ENCODE data around the gene AP3D1.
"Not testable (repeated sequence)": the region's sequence is repeated elsewhere in the genome, so short reads cannot be mapped to it uniquely, and the experiment has no call there.

AP3D1 gene

DNA sequence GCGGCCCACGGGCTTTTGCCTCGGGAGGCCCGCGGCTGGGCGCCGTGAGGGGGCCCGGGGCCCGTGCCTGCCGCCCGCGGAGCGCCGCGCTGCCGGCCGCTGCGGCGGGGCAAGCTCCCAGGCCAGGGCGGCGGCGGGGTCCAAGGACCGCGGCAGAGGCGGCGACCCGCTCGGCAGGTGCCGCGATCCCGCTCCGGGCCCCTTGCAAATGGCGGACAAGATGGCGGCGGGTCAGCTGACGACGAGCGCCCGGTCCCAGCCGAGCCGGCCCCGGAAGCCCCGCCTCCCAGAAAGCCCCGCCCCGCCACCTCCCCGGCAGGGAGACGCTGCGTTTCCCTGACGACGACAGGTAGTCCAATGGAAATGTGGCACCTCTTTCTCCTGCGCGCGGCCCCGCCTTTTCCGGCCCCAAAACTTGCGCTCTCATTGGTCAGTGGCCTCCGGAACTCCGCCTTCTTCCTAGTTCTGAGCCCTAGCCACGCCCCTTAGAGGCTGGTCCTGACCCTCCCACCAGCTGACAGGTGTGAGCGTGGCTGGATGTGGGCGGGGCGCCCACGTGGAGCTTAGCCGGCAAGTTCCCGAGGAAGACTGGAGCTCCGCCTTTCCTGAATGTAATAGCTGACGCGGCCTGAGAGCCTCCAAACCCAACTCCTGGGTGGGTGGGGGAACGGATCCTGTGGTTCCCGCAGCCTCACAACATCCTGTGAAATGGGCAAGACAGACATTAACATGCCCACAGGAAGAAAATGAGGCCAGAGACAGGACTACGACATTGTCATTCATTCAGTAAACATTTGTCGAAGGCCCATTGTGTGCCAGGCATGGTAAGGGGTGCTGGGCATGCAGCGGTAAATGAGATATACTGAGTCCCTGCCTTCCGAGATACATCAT is at the start of gene AP3D1:
AP3D1 (minus strand) TSS at position 228 of the 891 bp plus-strand sequence. CDS start 232 bp downstream, outside the sequence.
- peak; percentile 98 to 100 (median 99) for DNase-seq (ENCODE audit: low read depth in 2 of 3, low spot score in 2 of 3)

DNA sequence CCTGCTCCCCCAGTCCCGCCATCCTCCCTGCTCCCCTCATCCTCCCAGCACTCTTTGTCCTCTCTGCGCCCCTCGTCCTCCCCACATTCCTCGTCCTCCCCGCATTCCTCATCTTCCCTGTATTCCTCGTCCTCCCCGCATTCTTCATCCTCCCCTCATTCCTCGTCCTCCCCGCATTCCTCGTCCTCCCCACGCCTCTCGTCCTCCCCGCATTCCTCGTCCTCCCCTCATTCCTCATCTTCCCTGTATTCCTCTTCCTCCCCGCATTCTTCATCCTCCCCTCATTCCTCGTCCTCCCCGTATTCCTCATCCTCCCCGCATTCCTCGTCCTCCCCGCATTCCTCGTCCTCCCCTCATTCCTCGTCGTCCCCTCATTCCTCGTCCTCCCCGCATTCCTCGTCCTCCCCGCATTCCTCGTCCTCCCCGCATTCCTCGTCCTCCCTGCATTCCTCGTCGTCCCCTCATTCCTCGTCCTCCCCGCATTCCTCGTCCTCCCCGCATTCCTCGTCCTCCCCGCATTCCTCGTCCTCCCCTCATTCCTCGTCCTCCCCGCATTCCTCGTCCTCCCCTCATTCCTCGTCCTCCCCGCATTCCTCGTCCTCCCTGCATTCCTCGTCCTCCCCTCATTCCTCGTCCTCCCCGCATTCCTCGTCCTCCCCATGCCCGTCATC is 49.4 kb upstream of the AP3D1 start:
- DNase-seq (ENCODE audit: low read depth in 2 of 3, low spot score in 2 of 3), result not testable (repeated sequence)

DNA sequence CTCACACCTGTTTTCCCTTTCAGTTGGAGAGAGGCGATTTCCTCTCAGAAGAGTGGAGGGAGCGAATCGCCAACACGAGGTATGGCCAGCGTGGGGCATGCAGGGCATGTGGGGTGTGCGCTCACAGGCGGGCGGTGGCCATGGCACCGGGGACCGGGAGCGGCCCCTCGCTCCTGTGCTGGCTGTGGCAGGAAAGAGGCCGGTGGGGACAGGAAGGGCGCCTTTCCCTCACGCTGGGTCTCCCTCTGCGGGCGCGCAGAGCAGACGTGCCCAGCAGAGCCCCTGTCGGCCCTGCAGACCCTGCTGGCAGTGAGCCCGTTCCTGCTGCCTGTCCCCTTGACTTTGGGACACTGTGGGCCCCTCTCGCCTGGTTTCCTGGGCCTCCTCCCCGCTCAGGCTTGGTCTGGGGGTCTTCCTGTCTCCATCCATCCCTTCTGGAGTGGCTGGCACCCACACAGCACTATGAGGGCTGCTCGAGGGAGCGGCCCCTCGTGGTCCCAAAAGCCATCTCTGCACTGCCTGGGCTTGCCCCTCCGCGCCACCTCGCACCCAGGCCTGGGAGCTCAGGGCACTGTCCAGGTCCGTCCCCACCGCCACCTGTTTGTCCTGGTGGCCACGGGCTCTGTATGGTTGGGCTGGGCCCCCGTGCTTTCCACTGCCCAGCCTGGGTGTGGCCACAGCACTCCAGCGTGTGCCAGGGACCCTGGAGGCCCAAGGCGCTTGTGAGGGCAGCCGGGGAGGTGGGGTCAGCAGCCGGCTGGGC is 48.7 kb upstream of the AP3D1 start:
- no peak for DNase-seq (ENCODE audit: low read depth in 2 of 3, low spot score in 2 of 3)

DNA sequence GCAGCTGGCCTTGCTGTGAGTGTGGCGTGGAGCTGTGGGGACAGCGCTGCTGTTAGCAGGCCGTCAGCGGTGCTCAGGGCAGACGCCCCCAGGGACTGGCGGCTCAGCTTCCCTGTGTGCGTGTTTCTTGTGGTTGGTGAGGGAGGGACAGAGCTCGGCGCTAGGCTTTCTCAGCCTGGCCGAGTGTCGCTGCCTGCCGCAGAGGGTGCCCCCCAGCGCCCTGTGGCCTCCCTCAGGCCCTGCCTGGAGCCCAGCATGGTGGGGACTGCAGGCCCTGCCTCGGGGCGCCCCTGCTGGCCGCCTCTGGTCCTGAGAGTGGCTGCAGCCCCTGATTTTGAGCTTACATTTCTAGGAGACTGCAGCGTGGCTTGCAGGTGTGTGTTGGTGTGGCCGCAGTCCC is 47.8 kb upstream of the AP3D1 start:
- DNase-seq (ENCODE audit: low read depth in 2 of 3, low spot score in 2 of 3), result no peak

DNA sequence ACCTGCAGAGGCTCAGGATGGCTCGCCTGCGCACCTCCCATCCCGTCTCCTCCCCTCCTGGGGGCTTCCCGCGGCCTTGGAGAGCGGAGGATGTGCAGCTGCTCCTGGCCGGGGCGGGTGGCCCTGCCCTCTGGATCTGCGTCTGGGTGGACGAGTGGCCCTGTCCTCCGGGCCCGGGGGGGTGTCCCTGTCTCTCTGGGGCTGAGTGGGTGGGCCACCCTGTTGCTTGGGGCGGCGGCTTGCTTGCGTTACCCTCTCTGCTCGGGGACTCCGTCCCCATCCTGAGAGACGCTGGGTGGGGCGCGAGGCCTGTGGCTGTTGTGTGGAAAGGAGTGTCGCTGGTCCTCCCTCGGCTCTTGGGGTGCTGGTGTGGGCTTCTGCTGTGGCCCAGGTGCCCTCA is 47.0 kb upstream of the AP3D1 start:
- DNase-seq (ENCODE audit: low read depth in 2 of 3, low spot score in 2 of 3), result no peak

DNA sequence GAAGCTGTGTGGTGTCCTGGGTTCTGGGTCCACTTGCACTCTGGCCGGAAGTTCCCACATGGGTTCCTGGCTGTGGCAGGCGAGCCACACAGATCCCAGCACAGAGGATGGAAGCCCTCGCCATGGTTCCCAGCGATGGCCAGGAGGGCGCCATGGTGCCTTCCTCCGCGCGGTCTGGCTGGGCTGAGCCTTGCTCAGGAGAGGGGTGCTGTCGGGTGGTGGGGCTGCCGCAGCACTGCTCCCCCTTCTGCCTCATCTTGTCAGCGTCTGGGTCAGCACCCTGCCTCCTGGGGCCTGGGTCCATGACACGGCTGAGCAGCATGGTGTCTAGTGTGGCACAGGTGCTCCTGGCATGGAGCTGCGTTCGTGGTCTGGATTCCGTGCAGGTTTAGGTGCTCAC is 45.9 kb upstream of the AP3D1 start:
- DNase-seq (ENCODE audit: low read depth in 2 of 3, low spot score in 2 of 3), result no peak

DNA sequence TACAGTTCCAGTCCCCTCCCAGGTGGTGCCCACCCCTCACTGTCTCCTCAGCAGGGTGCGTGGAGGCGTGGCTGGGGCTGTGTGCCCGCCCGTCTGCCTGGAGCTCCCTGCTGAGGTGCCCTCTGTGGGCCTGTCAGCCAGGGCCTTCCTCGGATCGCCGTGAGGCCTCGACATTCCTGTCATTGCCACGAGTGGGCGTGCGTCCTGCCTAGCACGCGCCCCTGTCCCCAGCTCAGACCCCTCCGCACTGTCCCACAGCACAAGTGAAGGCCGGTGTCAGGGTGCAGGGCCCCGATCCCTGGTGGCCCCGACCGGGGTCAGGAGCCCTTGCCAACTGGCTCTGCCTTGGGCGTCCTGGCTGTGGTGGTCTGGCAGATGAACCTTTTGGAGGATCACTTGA is 44.5 kb upstream of the AP3D1 start:
- DNase-seq (ENCODE audit: low read depth in 2 of 3, low spot score in 2 of 3), result no peak

DNA sequence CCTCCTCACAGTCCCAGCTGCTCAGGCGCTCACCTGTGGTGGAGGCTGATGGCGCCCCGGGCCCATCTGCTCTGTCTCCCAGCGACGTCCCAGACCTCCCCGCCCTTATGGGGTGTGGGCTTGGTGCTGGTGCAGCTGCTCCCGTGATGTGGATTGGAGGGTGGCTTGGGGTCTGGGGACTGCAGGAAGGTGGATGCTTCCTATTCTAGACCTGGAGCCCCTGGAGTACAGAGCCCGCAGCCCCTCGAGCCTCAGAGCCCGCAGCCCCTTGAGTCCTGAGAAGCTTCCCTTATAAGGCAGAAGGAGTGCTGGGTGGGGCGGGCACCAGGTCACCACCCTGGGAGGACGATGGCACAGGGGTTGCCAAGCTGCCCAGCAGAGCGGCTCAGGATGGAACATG is 44.0 kb upstream of the AP3D1 start:
- no peak for DNase-seq (ENCODE audit: low read depth in 2 of 3, low spot score in 2 of 3)

DNA sequence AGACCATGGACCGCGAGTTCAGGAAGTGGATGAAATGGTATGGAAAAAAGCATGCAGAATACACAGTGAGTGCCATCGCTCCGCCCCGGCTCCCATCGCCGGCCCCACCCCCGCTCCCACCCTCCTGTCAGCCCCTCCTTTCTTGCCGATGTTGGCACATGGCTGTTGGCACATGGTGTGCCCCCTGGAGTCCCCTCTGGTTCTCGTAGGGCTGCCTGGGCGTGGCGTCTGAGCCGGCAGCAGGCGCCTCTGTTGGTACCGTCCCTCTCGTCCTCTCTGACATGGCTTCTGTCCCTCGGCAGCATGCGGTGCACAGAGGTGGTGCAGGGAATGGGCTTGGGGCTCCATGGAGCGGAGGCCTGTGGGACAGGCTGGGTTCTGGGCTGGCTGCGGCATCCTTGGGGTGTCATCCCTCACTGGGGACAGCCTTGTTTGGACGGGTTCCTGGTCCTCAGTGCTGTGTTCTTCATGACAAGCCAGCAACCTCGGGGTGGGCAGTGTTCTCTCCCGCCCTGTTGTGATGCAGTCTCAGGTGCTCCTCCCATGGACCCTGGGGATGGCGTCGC is 43.2 kb upstream of the AP3D1 start:
- DNase-seq (ENCODE audit: low read depth in 2 of 3, low spot score in 2 of 3), result no peak

DNA sequence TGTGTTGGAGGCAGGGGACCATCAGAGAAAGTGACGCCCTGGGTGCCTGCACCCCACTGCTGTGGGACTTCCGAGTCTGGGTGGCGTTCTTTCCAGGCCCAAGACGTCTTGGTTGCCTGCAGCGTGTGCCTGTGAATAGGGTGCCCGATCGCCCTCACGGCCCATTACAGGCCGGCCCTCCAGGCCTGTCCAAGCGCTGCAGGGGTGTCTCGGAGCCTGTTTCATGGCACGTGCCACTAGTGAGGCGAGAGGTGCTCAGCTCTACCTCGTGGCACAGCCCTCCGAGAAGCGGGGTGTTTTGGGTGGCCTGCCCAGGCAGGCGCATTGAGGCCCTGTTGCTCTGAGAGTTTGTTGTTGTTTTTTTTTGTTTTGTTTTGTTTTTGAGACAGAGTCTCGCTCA is 42.4 kb upstream of the AP3D1 start:
- no peak for DNase-seq (ENCODE audit: low read depth in 2 of 3, low spot score in 2 of 3)

DNA sequence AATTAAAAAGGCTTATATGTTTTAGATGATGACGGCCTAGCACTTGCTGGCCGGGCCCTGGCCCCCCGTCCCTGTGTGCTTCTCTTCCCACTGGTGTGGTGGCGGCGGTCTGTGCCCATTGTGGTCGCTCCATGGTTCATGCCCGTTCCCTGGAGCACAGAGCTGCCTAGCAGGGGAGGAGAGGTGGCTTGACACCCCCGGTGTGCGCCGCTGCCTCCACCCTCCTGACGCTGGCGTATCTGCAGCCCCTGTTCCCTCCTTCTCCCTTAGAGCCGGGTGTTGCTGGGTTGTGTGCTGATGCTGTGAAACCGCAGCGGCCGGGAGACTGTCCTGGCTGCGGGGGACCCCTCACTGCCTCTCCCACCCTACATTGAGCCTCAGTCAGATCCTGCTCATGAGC is 41.5 kb upstream of the AP3D1 start:
- no peak for DNase-seq (ENCODE audit: low read depth in 2 of 3, low spot score in 2 of 3)

DNA sequence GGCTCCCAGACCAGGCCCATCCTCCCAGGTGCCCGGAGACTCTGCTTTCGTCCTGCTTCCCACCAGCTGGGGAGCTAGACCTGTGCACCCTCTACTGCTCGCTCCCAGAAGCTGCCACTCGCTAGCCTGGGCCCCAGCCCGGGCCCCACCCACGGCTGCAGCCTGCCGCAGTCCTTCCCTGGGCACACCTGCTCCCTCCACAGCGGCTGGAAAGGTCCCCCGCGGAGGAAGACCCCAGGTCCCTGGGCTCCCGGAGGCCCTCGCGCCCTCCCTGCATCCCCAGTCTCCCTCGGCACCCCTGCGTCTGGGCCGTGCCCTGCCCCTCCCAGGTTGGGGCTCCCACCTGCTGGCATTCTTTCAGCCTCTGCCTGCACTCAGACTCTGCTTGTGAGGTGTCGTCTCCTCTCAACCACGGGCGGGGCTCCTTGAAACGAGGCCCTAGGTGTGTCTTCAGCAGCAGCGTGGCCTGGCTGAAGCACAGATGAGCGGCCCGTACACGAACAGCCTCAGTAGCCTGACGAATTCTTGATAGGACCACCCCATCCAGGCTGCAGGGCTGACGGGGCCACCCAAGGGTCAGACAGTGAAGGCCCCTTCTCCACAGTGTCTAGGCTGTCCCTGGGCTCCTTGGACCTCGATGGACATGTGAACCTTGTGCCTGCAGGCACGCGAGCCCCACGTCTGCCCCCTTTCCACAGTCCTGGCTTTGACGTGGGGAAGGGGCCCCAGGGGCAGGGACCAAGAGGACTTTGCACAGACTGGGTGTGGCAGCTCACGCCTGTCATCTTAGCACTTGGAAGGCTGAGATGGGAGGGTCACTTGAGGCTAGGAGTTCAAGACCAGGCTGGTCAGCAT is 40.3 kb upstream of the AP3D1 start:
- no peak for DNase-seq (ENCODE audit: low read depth in 2 of 3, low spot score in 2 of 3)

DNA sequence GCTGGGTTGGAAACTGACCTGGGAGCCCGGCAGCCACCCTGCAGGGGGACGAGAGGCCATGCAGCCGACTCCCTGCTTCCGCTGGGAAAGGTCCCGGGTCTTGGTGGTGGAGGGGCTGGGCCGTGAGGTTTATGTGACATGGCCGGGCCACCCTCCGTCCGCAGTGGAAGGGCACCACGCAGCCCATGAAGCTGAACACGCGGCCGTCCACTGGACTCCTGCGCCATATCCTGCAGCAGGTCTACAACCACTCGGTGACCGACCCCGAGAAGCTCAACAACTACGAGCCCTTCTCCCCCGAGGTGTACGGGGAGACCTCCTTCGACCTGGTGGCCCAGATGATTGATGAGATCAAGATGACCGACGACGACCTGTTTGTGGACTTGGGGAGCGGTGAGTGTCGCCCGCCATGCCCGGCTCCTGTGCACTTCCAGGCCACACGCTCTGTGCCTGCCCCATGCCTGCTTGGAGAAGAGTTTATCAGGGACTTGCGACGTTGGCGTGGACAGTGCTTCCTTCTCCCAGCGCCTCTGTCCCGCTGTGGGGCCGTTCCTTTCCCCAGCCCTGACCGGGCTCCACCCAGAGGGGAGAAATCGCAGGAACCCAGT is 39.6 kb upstream of the AP3D1 start:
- DNase-seq (ENCODE audit: low read depth in 2 of 3, low spot score in 2 of 3), result no peak

DNA sequence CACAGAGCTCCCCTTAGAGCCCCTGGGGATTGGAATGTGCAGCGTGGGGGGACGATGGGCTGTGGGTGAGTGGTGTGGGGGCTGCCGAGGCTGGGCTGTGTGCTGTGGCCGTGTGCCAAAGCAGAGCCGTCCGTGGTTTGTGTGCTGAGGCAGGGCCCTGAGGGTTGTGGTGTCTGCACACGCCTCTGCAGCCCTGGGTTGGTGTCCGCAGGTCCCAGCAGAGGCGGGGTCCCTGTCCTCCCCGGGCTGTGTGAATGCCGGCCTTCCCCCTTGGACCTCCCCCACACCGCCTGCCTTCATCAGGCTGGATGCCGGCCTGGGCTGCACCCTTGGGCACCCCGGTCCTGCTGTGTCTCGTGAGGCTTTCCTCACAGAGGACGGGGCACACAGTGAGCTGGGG is 38.5 kb upstream of the AP3D1 start:
- DNase-seq (ENCODE audit: low read depth in 2 of 3, low spot score in 2 of 3), result no peak

DNA sequence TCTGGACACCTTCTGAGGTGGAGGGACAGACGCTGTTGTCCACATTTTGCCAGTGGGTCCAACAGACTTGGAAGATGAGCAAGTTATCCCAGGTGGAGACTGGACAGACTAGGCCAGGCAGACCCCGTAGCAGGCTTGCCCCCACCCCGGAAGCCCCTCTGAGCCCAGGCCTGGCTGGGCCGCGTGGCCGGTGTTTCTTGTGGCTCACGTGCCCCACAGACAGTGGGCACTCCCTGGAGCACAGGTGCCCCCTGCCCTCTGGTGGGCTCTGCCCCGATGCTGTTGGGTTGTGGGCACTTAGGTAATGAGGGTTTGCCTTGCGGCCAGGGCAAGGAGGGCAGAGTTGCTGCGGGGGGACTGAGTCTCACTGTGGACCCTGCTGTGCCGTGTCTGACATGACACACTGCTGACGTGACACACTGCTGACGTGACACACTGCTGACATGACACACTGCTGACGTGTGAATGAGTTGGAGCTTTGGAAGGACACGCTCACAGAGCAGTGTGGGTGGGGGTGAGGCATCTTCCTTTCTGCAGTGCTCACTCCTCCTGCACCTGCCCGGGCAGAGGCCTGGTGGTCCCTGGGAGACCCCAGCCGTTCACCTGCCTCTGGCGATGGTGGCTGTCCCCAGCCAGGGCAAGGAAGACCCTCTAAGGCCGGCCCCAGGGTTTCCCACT is 37.5 kb upstream of the AP3D1 start:
- no peak for DNase-seq (ENCODE audit: low read depth in 2 of 3, low spot score in 2 of 3)

DNA sequence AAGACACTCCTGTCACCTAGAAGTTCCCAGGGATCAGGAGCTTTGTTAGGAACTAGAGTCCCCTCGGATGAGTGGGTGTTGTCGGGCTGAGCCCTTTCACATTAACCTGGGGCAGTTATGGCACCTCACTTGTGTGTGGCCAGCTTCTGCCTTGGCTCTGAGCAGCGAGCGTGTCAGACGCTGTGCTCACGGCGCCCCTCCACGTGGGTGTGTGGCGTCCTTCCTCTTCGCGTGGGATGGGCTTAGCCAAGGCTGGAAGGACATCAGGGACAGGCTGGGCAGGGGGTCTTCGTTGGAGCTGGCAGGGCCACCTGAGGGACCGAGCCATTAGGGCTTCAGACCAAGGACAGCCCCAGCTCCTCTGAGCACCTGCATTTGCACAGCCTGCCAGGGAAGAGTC is 35.8 kb upstream of the AP3D1 start:
- DNase-seq (ENCODE audit: low read depth in 2 of 3, low spot score in 2 of 3), result no peak

DNA sequence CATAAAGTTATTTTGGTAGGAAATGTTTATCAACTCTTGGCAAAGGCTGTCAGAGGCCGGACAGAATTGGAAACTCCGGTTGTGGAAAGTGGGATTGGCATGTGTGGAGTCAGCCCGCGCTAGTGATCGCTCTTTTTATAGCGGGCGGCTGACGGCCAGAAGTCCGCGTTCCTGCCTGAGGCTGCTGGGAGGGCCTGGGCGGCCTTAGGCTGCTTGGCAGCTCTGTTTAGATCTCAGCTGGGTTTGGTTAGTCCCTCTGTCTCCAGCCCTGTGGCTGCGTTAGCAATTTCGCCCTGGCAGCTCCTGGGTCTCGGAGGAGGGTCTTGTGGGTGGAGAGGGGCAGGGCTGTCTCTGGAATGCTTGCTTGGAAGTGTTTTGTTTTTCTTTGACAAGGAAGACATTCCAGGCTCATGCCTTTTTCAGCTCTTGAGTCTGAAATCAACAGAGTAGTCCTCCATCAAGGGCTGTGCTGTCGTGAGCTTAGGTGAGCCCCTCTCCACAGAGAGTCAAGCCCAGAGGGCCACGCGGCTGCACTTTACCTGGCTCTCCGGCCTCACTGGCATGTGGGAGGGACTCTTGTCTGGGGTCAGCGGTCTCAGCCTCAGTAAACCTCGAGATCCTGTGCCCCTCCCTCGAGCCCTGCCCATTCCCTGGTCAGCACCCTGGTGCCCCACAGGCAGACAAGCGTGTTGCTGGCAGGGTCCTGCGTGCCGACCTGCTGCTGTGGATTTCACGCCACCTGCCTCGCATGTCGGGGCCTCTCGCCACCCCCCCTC is 34.9 kb upstream of the AP3D1 start:
- DNase-seq (ENCODE audit: low read depth in 2 of 3, low spot score in 2 of 3), result no peak

DNA sequence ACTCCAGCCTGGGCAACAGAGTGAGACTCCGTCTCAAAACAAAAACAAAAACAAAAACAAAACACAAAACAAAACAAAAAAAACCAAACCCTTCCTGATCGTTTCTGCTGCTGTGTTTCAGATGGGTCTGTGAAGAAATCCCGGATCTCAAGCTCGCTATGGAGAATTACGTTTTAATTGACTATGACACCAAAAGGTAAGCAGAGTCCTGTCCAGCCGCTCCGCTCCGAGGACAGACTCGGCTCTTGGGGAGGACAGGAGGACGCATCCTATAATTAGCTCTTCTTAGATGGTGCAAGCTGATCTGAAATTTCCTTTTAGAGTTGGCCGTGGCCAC is 34.3 kb upstream of the AP3D1 start:
- DNase-seq (ENCODE audit: low read depth in 2 of 3, low spot score in 2 of 3), result no peak

DNA sequence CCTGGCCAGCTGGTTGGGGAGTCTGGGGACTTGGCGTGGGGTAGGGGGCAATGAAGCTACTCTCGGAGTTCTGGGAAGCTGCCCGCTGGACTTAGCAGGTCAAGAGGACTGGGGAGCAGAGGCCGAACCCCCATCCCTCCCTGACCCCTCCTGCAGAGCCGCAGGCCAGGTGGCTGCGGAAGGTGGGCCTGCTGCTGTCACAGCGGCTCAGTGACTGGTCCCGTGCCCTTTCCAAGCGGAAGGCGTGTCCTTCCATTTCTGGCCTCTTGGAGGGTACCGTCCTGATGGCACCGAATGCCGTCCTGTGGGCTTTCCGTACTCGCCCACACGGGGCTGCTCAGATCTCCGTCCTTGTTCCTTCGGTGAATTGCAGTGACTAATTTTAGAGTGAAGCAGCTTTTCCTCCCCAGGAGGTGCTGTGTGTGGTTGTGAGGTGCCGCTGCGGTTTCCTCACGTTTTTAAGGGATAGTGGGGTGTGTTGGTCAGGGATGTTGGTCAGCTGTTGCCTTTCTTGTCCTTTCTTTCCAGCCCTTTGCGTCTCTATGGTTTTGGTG is 33.1 kb upstream of the AP3D1 start:
- DNase-seq (ENCODE audit: low read depth in 2 of 3, low spot score in 2 of 3), result no peak

All from activated CD8-positive, alpha-beta memory T cell treated with anti-CD3 and anti-CD28 coated beads for 48 hours (primary cell).